ENCODE results near the gene SEMA6B. TPM values are rescaled to one million over a fixed set of nuclear protein-coding genes. Genes with fewer than 3 reads are reported as not detected.

The SEMA6B gene
- total and polyA plus RNA-seq, 2 donors (not counting 3 experiments of a cell fraction or from before 2014, with no cell fraction given): 97.8 to 176 TPM

DNA sequence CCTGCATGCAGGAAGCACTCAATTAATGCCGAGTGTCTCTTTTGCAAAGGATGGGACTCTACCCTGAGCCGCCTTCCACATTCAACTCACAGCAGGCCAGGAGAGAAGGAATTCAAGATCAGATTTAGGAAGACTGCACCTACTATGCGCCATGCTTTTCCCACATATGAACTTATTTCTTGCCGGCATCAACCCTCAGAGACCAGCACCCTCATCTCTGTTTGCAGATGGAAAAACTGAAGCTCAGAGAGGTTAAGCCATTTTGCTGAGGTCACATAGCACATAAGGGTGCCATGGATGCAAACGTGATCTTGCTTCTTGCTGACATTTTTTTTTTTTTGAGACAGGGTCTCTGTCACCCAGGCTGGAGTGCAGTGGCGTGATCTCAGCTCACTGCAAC, 14.2 kb upstream of the SEMA6B start:
- H3K4me1 ChIP-seq (ENCODE audit: control insufficient read depth, extremely low read depth, insufficient read depth, low read length): peaks cover 18% of the 10 kb centered on the region
- H3K36me3 ChIP-seq (ENCODE audit: control insufficient read depth in 2 of 2, extremely low read depth in 1 of 2, insufficient read depth in 2 of 2, low read length in 2 of 2): peaks cover 0 to 11% of the 10 kb centered on the region in 2 experiments
- H3K79me2 ChIP-seq (ENCODE audit: control insufficient read depth, insufficient read depth, low read length): no peaks in the 10 kb centered on the region
- intact Hi-C loops (cut with micrococcal nuclease): no loop called here
- BruUV-seq (replicated peaks): no TSS peak
- dilution Hi-C loops (cut with MboI; ENCODE audit: extremely low pct_ligation_motif_present, low sequenced_read_pairs): no loop called here
- FAIRE-seq (no peak), DNase-seq (ENCODE audit: low read depth, low spot score) (no peak)
- CTCF ChIA-PET: interaction anchor here (1.4 to 5.7 kb wide), 4 partner anchors 8 to 63 kb away, joined by 4 to 75 read pairs (median 5); no protein-coding TSS in a partner anchor
- no peaks in the 10 kb centered on the region for H3K9me3 ChIP-seq (replicated peaks; ENCODE audit: control insufficient read depth, insufficient read depth, low read length)
- H4K20me1 ChIP-seq (replicated peaks; ENCODE audit: control insufficient read depth, extremely low read depth, insufficient read depth, low read length): no peaks in the 10 kb centered on the region
- H3K4me2 ChIP-seq (ENCODE audit: insufficient read depth, low read length): no peak overlapping the region
- TF ChIP-seq, protein P1, sequence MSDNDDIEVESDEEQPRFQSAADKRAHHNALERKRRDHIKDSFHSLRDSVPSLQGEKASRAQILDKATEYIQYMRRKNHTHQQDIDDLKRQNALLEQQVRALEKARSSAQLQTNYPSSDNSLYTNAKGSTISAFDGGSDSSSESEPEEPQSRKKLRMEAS (IDR thresholded peaks at IDR 0.05; ENCODE audit: insufficient read depth, insufficient read length): no peak
- TF ChIP-seq JUN (IDR thresholded peaks at IDR 0.05; ENCODE audit: borderline replicate concordance, insufficient read depth, insufficient read length, low read depth) (no peak), FOS (IDR thresholded peaks at IDR 0.05; ENCODE audit: borderline replicate concordance, insufficient read depth, low read length) (no peak), POLR2A (IDR thresholded peaks at IDR 0.05; ENCODE audit: low read depth, low read length) (no peak), EZH2 (IDR thresholded peaks at IDR 0.05; ENCODE audit: borderline replicate concordance, low read depth, low read length, severe bottlenecking) (no peak), POLR2AphosphoS5 (IDR thresholded peaks at IDR 0.05; ENCODE audit: insufficient read depth, low read depth, low read length) (no peak), GATA2 (IDR thresholded peaks at IDR 0.05; ENCODE audit: insufficient read depth, insufficient read length, low read depth, low read length) (no peak), MYC (IDR thresholded peaks at IDR 0.05; ENCODE audit: low read depth, low read length) (no peak)
- TF ChIP-seq, protein P2, sequence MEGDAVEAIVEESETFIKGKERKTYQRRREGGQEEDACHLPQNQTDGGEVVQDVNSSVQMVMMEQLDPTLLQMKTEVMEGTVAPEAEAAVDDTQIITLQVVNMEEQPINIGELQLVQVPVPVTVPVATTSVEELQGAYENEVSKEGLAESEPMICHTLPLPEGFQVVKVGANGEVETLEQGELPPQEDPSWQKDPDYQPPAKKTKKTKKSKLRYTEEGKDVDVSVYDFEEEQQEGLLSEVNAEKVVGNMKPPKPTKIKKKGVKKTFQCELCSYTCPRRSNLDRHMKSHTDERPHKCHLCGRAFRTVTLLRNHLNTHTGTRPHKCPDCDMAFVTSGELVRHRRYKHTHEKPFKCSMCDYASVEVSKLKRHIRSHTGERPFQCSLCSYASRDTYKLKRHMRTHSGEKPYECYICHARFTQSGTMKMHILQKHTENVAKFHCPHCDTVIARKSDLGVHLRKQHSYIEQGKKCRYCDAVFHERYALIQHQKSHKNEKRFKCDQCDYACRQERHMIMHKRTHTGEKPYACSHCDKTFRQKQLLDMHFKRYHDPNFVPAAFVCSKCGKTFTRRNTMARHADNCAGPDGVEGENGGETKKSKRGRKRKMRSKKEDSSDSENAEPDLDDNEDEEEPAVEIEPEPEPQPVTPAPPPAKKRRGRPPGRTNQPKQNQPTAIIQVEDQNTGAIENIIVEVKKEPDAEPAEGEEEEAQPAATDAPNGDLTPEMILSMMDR (IDR thresholded peaks at IDR 0.05; ENCODE audit: extremely low read depth in 1 of 2, insufficient read depth in 1 of 2, low read depth in 1 of 2, low read length in 2 of 2): no peak
- no peaks in the 10 kb centered on the region for H3K27me3 ChIP-seq (ENCODE audit: control insufficient read depth in 2 of 2, insufficient read depth in 2 of 2, low read length in 2 of 2)
- POLR2A ChIA-PET: interaction anchor here (0.6 to 0.7 kb wide), 2 partner anchors 20 to 61 kb away, joined by 4 to 7 read pairs; no protein-coding TSS in a partner anchor
- no peak overlapping the region for H3K4me3 ChIP-seq (replicated peaks in 1 of 3; ENCODE audit: insufficient read depth in 1 of 3, low read depth in 1 of 3, low read length in 3 of 3)
- no peaks in the 10 kb centered on the region for H3K9me1 ChIP-seq (replicated peaks; ENCODE audit: control insufficient read depth, extremely low read depth, insufficient read depth, low read length)
- no peak overlapping the region for H3K27ac ChIP-seq (ENCODE audit: insufficient read depth, low read depth, low read length)
- no peak overlapping the region for H2AFZ ChIP-seq (ENCODE audit: low read depth, low read length)
- no peak overlapping the region for H3K9ac ChIP-seq (replicated peaks; ENCODE audit: extremely low read depth, insufficient read depth, low read length)

All from endothelial cell of umbilical vein (primary cell).